Fibroblast of mammary gland (primary cell): ENCODE results near the gene CCDC32.
A peak's percentile ranks its signal among the peaks of the same experiment; 100 is the strongest.

Source experiments
- DNase-seq: peaks from one replicate; pipeline ENCODE4 v3.0.0-alpha.2; 2010; ENCODE audit warnings: low read depth
- H3K4me3 ChIP-seq: 2 replicates; pipeline ENCODE4 v1.5.1; 2011; ENCODE audit warnings: low read depth, mild to moderate bottlenecking, low read length, moderate library complexity; ENCODE audit not compliant: control insufficient read depth
- TF ChIP-seq, protein P1 (sequence below): conservative IDR thresholded peaks from 2 replicates; pipeline ENCODE4 v1.5.1; 2011; ENCODE audit warnings: low read depth, low read length, inconsistent platforms; ENCODE audit not compliant: control insufficient read depth, insufficient read depth

CCDC32 gene

DNA sequence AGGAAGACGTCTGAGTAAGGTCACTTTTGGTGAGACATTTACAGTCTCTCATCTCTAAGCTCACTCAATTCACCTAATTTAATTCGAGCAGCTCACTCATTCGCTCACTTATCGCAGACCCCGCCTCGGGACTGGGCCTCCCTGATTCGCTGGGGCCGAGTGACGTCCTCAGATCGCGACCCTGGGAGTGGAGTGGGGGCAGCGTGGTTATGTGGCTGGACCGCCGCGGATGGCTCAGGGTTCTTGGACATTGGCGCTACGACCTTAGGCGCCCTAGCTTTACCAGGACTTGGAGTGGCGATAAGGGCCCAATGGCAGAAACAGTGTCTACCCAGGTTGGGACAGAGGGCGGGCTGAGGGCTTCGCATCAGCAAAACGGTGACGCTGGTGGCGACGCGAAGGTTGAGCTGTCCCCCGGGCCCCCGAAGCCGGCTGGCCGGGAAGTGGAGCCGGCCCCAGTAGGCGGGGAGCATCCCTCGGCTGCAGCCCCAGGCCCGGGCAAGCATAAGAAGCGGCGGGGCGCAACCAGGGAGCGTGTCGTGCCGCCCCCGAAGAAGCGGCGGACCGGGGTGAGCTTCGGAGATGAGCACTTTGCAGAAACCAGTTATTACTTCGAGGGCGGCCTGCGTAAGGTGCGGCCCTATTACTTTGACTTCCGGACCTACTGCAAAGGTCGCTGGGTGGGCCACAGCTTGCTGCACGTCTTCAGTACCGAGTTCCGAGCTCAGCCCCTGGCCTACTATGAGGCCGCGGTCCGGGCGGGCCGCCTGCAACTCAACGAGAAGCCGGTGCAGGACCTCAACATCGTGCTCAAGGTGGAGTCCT is 4.5 kb upstream of the CCDC32 start, which contains the start of gene RPUSD2:
Gene RPUSD2 (plus strand): TSS at position 171 of the 825 bp plus-strand sequence. CDS start 39 bp downstream, at position 210.
- H3K4me3 ChIP-seq: peak within 1 kb of the TSS; percentile 93
- TF ChIP-seq, protein P1, sequence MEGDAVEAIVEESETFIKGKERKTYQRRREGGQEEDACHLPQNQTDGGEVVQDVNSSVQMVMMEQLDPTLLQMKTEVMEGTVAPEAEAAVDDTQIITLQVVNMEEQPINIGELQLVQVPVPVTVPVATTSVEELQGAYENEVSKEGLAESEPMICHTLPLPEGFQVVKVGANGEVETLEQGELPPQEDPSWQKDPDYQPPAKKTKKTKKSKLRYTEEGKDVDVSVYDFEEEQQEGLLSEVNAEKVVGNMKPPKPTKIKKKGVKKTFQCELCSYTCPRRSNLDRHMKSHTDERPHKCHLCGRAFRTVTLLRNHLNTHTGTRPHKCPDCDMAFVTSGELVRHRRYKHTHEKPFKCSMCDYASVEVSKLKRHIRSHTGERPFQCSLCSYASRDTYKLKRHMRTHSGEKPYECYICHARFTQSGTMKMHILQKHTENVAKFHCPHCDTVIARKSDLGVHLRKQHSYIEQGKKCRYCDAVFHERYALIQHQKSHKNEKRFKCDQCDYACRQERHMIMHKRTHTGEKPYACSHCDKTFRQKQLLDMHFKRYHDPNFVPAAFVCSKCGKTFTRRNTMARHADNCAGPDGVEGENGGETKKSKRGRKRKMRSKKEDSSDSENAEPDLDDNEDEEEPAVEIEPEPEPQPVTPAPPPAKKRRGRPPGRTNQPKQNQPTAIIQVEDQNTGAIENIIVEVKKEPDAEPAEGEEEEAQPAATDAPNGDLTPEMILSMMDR: no peak
- peak; percentile 89 for DNase-seq

- H3K4me3 ChIP-seq: no peak overlapping the region
- DNase-seq: no peak
Observed at GRCh38 chr15:40567111-40567510, 2.3 kb upstream of the CCDC32 start.

GRCh38 chr15:40565333-40566238 is 744 bp upstream of the CCDC32 start:
- TF ChIP-seq, protein P1: no peak
- DNase-seq: no peak
- H3K4me3 ChIP-seq: peak overlapping the region; percentile 97

More at GRCh38 chr15:40567111-40567510, 2.3 kb upstream of the CCDC32 start:
- TF ChIP-seq, protein P1: no peak

- H3K4me3 ChIP-seq: no peak overlapping the region
- DNase-seq: peak; percentile 8
- TF ChIP-seq, protein P1: no peak
Observed at GRCh38 chr15:40563426-40563825, 1.4 kb downstream of the CCDC32 start.

GRCh38 chr15:40562691-40563090 is 2.2 kb downstream of the CCDC32 start:
- DNase-seq: no peak
- H3K4me3 ChIP-seq: no peak overlapping the region
- TF ChIP-seq, protein P1: no peak

DNA sequence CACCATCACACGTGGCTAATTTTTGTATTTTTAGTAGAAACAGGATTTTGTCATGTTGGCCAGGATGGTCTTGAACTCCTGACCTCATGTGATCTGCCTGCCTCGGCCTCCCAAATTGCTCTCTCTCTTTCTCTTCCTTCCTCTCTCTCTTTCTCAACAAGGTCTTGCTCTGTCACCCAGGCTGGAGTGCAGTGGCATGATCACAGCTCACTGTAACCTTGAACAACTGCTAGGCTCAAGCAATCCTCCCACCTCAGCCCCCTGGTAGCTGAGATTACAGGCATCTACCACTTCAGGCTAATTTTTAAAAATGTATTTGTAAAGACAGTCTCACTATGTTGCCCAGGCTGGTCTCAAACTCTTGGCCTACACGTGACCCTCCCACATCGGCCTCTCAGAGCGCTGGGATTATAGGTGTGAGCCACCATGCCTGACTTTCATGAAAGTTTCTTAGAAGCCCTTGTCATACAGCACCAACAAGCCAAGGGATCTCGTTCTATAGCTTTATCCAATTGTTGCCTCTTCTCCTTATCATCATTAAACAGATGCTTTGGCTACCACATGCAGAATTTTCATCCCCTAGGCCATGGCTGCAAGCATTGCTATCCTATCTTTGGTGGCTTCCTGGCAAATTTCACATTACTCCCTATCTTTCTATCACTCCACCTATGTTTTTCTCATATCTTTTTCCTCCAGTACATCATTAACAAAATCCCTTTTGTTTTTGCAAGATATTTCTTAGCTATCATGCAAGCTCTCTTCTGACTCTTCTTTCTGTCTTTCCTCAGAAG is 5.7 kb downstream of the CCDC32 start:
- TF ChIP-seq, protein P1: no peak

More for the DNA sequence above, 5.7 kb downstream of the CCDC32 start:
- no peak for DNase-seq
- H3K4me3 ChIP-seq: no peak overlapping the region
